ENCODE results near the gene CYP24A1. TPM values are rescaled to one million over a fixed set of nuclear protein-coding genes. Genes with fewer than 3 reads are reported as not detected.

CYP24A1 gene
- total and polyA plus RNA-seq, 2 of the 8 experiments (the other 6 are each of a cell fraction or from before 2014, with no cell fraction given), result not detected

DNA sequence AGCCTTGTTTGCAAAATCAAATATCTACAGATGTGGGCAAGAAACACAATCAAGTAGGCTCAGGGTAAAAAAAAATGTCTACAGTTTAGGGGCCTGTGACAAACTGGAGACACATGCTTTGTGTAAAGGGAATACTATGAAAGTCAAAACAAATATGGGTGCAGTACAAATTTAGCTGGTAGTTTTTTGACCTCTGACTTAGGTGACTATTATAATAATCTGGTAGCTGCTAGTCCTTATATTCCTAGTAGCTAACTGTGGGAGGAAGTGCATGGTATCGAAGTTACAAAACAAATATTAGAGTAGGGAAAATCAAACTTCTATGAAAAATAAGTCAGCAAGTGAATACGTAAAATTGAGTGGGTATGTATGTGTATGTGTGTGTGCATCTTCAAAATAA, 35.4 kb downstream of the CYP24A1 start:
- Histone ChIP-seq H4K20me1 (replicated peaks in 1 of 2; ENCODE audit: control insufficient read depth in 1 of 2, insufficient read depth in 2 of 2, low read length in 2 of 2) (no peaks in the 10 kb centered on the region), H4K5ac (ENCODE audit: insufficient read length, low read depth, low read length) (no peak overlapping the region), H3K23me2 (ENCODE audit: low read depth, low read length) (no peaks in the 10 kb centered on the region; the same call in 1 of the 2 replicates), H3K4ac (replicated peaks; ENCODE audit: insufficient read length, low read depth, low read length) (no peak overlapping the region), H3K4me3 (ENCODE audit: extremely low read depth in 1 of 4, insufficient read depth in 2 of 4, low read depth in 3 of 4, low read length in 4 of 4) (no peak overlapping the region), H2BK5ac (ENCODE audit: low read depth, low read length) (no peak overlapping the region), H3K56ac (replicated peaks; ENCODE audit: insufficient read length, low read depth, low read length) (no peak overlapping the region), H3K14ac (ENCODE audit: insufficient read length) (no peak overlapping the region), H2BK15ac (ENCODE audit: low read length) (no peak overlapping the region), H3K4me1 (replicated peaks in 1 of 4; ENCODE audit: control insufficient read depth in 3 of 4, insufficient read depth in 4 of 4, low read length in 3 of 4) (no peaks in the 10 kb centered on the region), H2BK120ac (replicated peaks; ENCODE audit: low read depth, low read length) (no peak overlapping the region), H2BK20ac (ENCODE audit: low read length) (no peak overlapping the region), H3K27ac (ENCODE audit: low read depth, low read length) (no peak overlapping the region), H3K23ac (ENCODE audit: insufficient read length) (no peak overlapping the region), H3K36me3 (ENCODE audit: control insufficient read depth in 2 of 4, insufficient read depth in 4 of 4, low read length in 3 of 4) (no peaks in the 10 kb centered on the region), H3K4me2 (ENCODE audit: insufficient read depth in 1 of 2, low read depth in 2 of 2, low read length in 2 of 2) (no peak overlapping the region), H2AK5ac (ENCODE audit: low read depth, low read length) (no peak overlapping the region), H3K18ac (ENCODE audit: extremely low read depth, low read length) (no peak overlapping the region), H2BK12ac (ENCODE audit: low read depth, low read length) (no peak overlapping the region), H2AFZ (ENCODE audit: low read length) (no peak overlapping the region), H3K79me1 (ENCODE audit: low read depth, low read length) (no peaks in the 10 kb centered on the region), H3K79me2 (ENCODE audit: control insufficient read depth in 1 of 2, insufficient read depth in 2 of 2, low read length in 2 of 2) (no peaks in the 10 kb centered on the region), H3K9me3 (ENCODE audit: insufficient read depth in 2 of 2, low read depth in 1 of 2, low read length in 1 of 2) (peaks cover 0 to 5% of the 10 kb centered on the region in 2 experiments; a peak in 1 of 4 replicates), H4K8ac (ENCODE audit: extremely low read depth, insufficient read depth, low read length) (no peak overlapping the region), H3K9ac (replicated peaks in 1 of 4; ENCODE audit: extremely low read depth in 1 of 4, low read depth in 3 of 4, low read length in 3 of 4) (no peak overlapping the region), H3K27me3 (replicated peaks in 1 of 4; ENCODE audit: control insufficient read depth in 3 of 4, extremely low read depth in 1 of 4, insufficient read depth in 3 of 4, low read length in 3 of 4) (no peaks in the 10 kb centered on the region; a peak in 1 of 7 replicates), H4K91ac (replicated peaks; ENCODE audit: insufficient read length, low read length) (no peak overlapping the region)
- whole genome bisulfite sequencing, 2 experiments (ENCODE audit: extremely low coverage in 1 of 2, insufficient coverage in 1 of 2, insufficient read length in 1 of 2, insufficient replicate concordance in 2 of 2, low coverage in 1 of 2, low lambda C conversion rate in 2 of 2, missing lambda C conversion rate in 1 of 2), result 82% methylated on average over 2 of the region's 2 CpGs; no CpG with 5 or more reads in 1 of the 2 experiments
- ChIA-PET POLR2A (ENCODE audit: partially characterized antibody) (no interaction called here), CTCF (ENCODE audit: partially characterized antibody) (interaction anchor here (1.1 to 4.9 kb wide), 3 partner anchors 9 to 268 kb away, joined by 3 to 24 read pairs (median 3); no protein-coding TSS in a partner anchor)
- FAIRE-seq (no peak), DNase-seq (ENCODE audit: low read depth in 1 of 2, low spot score in 2 of 2) (no peak)
- no peak for TF ChIP-seq BRCA1 (IDR thresholded peaks at IDR 0.05; ENCODE audit: low read depth, low read length)
- no peak for TF ChIP-seq CBX8 (IDR thresholded peaks at IDR 0.05; ENCODE audit: borderline replicate concordance, low read depth, low read length)
- TF ChIP-seq KDM4A (IDR thresholded peaks at IDR 0.05; ENCODE audit: low read depth, low read length, severe bottlenecking), result no peak
- no peak for TF ChIP-seq POLR2A (IDR thresholded peaks at IDR 0.05; ENCODE audit: control extremely low read depth in 1 of 2, low read depth in 2 of 2, low read length in 2 of 2)
- no peak for TF ChIP-seq SIRT6 (IDR thresholded peaks at IDR 0.05; ENCODE audit: low read length)
- no peak for TF ChIP-seq HDAC2 (IDR thresholded peaks at IDR 0.05; ENCODE audit: borderline replicate concordance in 1 of 2, low read depth in 2 of 2, low read length in 2 of 2)
- no peak for TF ChIP-seq HDAC6 (IDR thresholded peaks at IDR 0.05; ENCODE audit: low read depth, low read length)
- TF ChIP-seq SRF (IDR thresholded peaks at IDR 0.05; ENCODE audit: low read depth, low read length), result no peak
- TF ChIP-seq CBX5 (IDR thresholded peaks at IDR 0.05; ENCODE audit: low read depth, low read length), result no peak
- no peak for TF ChIP-seq TCF12 (IDR thresholded peaks at IDR 0.05; ENCODE audit: low read depth, low read length)
- TF ChIP-seq BACH1 (IDR thresholded peaks at IDR 0.05; ENCODE audit: low read length), result no peak
- TF ChIP-seq BCL11A (IDR thresholded peaks at IDR 0.05; ENCODE audit: low read depth in 2 of 2, low read length in 2 of 2), result no peak
- no peak for TF ChIP-seq EZH2 (IDR thresholded peaks at IDR 0.05; ENCODE audit: low read depth, low read length, severe bottlenecking)
- TF ChIP-seq NANOG (IDR thresholded peaks at IDR 0.05; ENCODE audit: insufficient read depth, low read depth, low read length, poor library complexity, severe bottlenecking), result no peak
- TF ChIP-seq CEBPB (IDR thresholded peaks at IDR 0.05; ENCODE audit: low read depth, low read length), result no peak
- TF ChIP-seq SIX5 (IDR thresholded peaks at IDR 0.05; ENCODE audit: low read depth, low read length), result no peak
